GM23338 (cell line): ENCODE results near the gene SRSF3. TPM values are rescaled to one million over a fixed set of nuclear protein-coding genes. Genes with fewer than 3 reads are reported as not detected.

Experiments
- ATAC-seq: fragments of 200-7000 bp; cut with Tn5 transposase; 3 replicates; pipeline ENCODE4 v1.9.1; 2020
- DNase-seq: peaks from one replicate; pipeline ENCODE4 v3.0.0-alpha.2; 2015; ENCODE audit warnings: low spot score
- H2AFZ ChIP-seq: fragments of 200-600 bp; sonication (generic); 2 replicates; pipeline ENCODE4 v1.8.0; 2016; ENCODE audit warnings: antibody characterized with exemption, mild to moderate bottlenecking, moderate library complexity
- H3F3A ChIP-seq: fragments of 200-600 bp; sonication (generic); replicated peaks from 2 replicates; pipeline ENCODE4 v1.8.0; 2017; ENCODE audit warnings: antibody characterized with exemption, mixed run types, low read depth
- H3K27ac ChIP-seq: fragments of 200-600 bp; sonication (generic); 2 replicates; pipeline ENCODE4 v1.6.1; 2016; ENCODE audit warnings: low read depth
- H3K27me3 ChIP-seq: fragments of 200-600 bp; sonication (generic); 2 replicates; pipeline ENCODE4 v1.8.0; 2016; ENCODE audit warnings: mild to moderate bottlenecking, mixed run types, moderate library complexity; ENCODE audit not compliant: insufficient read depth
- H3K36me3 ChIP-seq: fragments of 200-600 bp; sonication (generic); 2 replicates; pipeline ENCODE4 v1.8.0; 2016; ENCODE audit warnings: mild to moderate bottlenecking; ENCODE audit not compliant: insufficient read depth
- H3K4me1 ChIP-seq: fragments of 200-600 bp; sonication (generic); 2 replicates; pipeline ENCODE4 v1.8.0; 2016; ENCODE audit warnings: mild to moderate bottlenecking, moderate library complexity; ENCODE audit not compliant: insufficient read depth
- H3K4me2 ChIP-seq: fragments of 200-600 bp; sonication (generic); 2 replicates; pipeline ENCODE4 v1.7.1; 2017; ENCODE audit warnings: mixed run types
- H3K4me3 ChIP-seq: fragments of 200-600 bp; sonication (generic); 2 replicates; pipeline ENCODE4 v1.6.1; 2016; ENCODE audit warnings: mixed run types
- H3K79me2 ChIP-seq: fragments of 200-600 bp; sonication (generic); replicated peaks from 2 replicates; pipeline ENCODE4 v1.8.0; 2017; ENCODE audit warnings: mild to moderate bottlenecking; ENCODE audit not compliant: insufficient read depth
- H3K9me2 ChIP-seq: fragments of 200-600 bp; sonication (generic); 2 replicates; pipeline ENCODE4 v1.8.0; 2017; ENCODE audit not compliant: insufficient read depth
- H4K20me1 ChIP-seq: fragments of 200-600 bp; sonication (generic); replicated peaks from 2 replicates; pipeline ENCODE4 v1.8.0; 2017; ENCODE audit warnings: mild to moderate bottlenecking; ENCODE audit not compliant: insufficient read depth
- H3K27ac Mint-ChIP-seq: 2 replicates; pipeline ENCODE4 v1.8.0; 2020; ENCODE audit warnings: inconsistent platforms, mild to moderate bottlenecking, moderate library complexity, mixed read lengths
- H3K27me3 Mint-ChIP-seq: 3 replicates; pipeline ENCODE4 v1.8.0; 2022; ENCODE audit warnings: low read depth, mild to moderate bottlenecking, moderate library complexity, mixed read lengths, inconsistent platforms; ENCODE audit not compliant: insufficient read depth, poor library complexity
- H3K36me3 Mint-ChIP-seq: 3 replicates; pipeline ENCODE4 v1.8.0; 2021; ENCODE audit warnings: low read depth, mild to moderate bottlenecking, inconsistent platforms, moderate library complexity, mixed read lengths
- H3K4me1 Mint-ChIP-seq: 3 replicates; pipeline ENCODE4 v1.8.0; 2020; ENCODE audit warnings: mild to moderate bottlenecking, inconsistent platforms, mixed read lengths
- H3K4me3 Mint-ChIP-seq: 3 replicates; pipeline ENCODE4 v1.8.0; 2021; ENCODE audit warnings: moderate library complexity, mild to moderate bottlenecking, inconsistent platforms, mixed read lengths
- H3K9me3 Mint-ChIP-seq: 3 replicates; pipeline ENCODE4 v1.8.0; 2020; ENCODE audit warnings: moderate library complexity, mild to moderate bottlenecking, inconsistent platforms, mixed read lengths
- CREB1 ChIP-seq: fragments of 250-450 bp; sonication (Bioruptor Pico); IDR thresholded peaks from 2 replicates; pipeline ENCODE4 v1.5.0; 2020; ENCODE audit warnings: low read depth, mild to moderate bottlenecking, moderate library complexity
- ETS1 ChIP-seq: IDR thresholded peaks from 2 replicates; pipeline ENCODE4 v1.6.1; 2016; ENCODE audit warnings: antibody characterized with exemption
- EZH2phosphoT487 ChIP-seq: fragments of 200-600 bp; sonication (generic); IDR thresholded peaks from one replicate; pipeline ENCODE4 v1.8.1; 2018; ENCODE audit warnings: antibody characterized with exemption; ENCODE audit not compliant: unreplicated experiment
- JUNB ChIP-seq: IDR thresholded peaks from one replicate; pipeline ENCODE4 v1.6.1; 2016; ENCODE audit warnings: antibody characterized with exemption; ENCODE audit not compliant: unreplicated experiment
- NANOG ChIP-seq: IDR thresholded peaks from 2 replicates; pipeline ENCODE4 v1.6.1; 2016; ENCODE audit warnings: antibody characterized with exemption, borderline replicate concordance
- POLR2AphosphoS5 ChIP-seq: IDR thresholded peaks from 2 replicates; pipeline ENCODE4 v1.6.1; 2016; ENCODE audit warnings: antibody characterized with exemption, low read depth
- ZNF114 ChIP-seq: fragments of 250-450 bp; sonication (Bioruptor Pico); IDR thresholded peaks from 2 replicates; pipeline ENCODE4 v1.5.0; 2020; ENCODE audit warnings: mild to moderate bottlenecking, moderate library complexity
- ZNF331 ChIP-seq: fragments of 250-450 bp; sonication (Bioruptor Pico); IDR thresholded peaks from 2 replicates; pipeline ENCODE4 v1.5.0; 2020; ENCODE audit warnings: low read depth, mild to moderate bottlenecking, moderate library complexity
- ZNF462 ChIP-seq: fragments of 250-450 bp; sonication (Bioruptor Pico); IDR thresholded peaks from 2 replicates; pipeline ENCODE4 v1.5.0; 2020; ENCODE audit warnings: mild to moderate bottlenecking, moderate library complexity
- polyA plus RNA-seq: library from polyadenylated mRNA; unstranded; fragments of >200 nt; fragmentation: Nextera tagmentation; extraction: Ambion mirVana; gene quantifications from 2 replicates; pipeline ENCODE4 v1.2.1, GENCODE V29; 2016
- total RNA-seq: library from RNA; depleted of rRNA; stranded (reverse); fragments of >200 nt; shearing (Covaris generic); gene quantifications from 2 replicates; pipeline ENCODE4 v1.2.3, GENCODE V29; 2014

The SRSF3 gene
- total and polyA plus RNA-seq, 2 experiments from 2014 or later: 436 to 655 TPM

- TF ChIP-seq EZH2phosphoT487 (no peak), POLR2AphosphoS5 (no peak), ZNF462 (CRISPR knock-in tag) (no peak), ETS1 (no peak), NANOG (no peak), ZNF331 (no peak), JUNB (no peak), ZNF114 (CRISPR knock-in tag) (no peak), CREB1 (CRISPR knock-in tag) (no peak)
- Histone ChIP-seq H3K4me1 (no peaks in the 10 kb centered on the region; the same call in 1 of the 2 replicates), H3K9me2 (no peaks in the 10 kb centered on the region), H3F3A (no peaks in the 10 kb centered on the region), H3K4me3 (no peak overlapping the region), H3K79me2 (no peaks in the 10 kb centered on the region), H3K27ac (no peak overlapping the region), H3K4me2 (no peak overlapping the region), H2AFZ (no peak overlapping the region), H3K27me3 (no peaks in the 10 kb centered on the region), H4K20me1 (no peaks in the 10 kb centered on the region; the same call in 1 of the 2 replicates), H3K36me3 (no peaks in the 10 kb centered on the region)
- Mint-ChIP-seq H3K27ac (no peak overlapping the region), H3K27me3 (peaks cover 10% of the 10 kb centered on the region), H3K4me1 (peaks cover 4% of the 10 kb centered on the region; the same call in 2 of the 3 replicates), H3K4me3 (no peak overlapping the region), H3K9me3 (no peaks in the 10 kb centered on the region), H3K36me3 (no peaks in the 10 kb centered on the region)
- ATAC-seq (no peak), DNase-seq (no peak)
These were observed 27.3 kb downstream of the SRSF3 start for GRCh38 chr6:36621371-36621855.
